Kidney epithelial cell (primary cell): ENCODE data around the gene DTNB. TPM values are rescaled to one million over a fixed set of nuclear protein-coding genes. Genes with fewer than 3 reads are reported as not detected.
A peak's percentile ranks its signal among the peaks of the same experiment; 100 is the strongest.

ENCODE experiments used
- DNase-seq: peaks from one replicate; pipeline ENCODE4 v3.0.0-alpha.2; 2010; ENCODE audit warnings: low read depth
- H3K27me3 ChIP-seq: 2 replicates; pipeline ENCODE4 v1.6.0; 2011; ENCODE audit warnings: low read length; ENCODE audit not compliant: control insufficient read depth, insufficient read depth
- H3K36me3 ChIP-seq: 2 replicates; pipeline ENCODE4 v1.5.1; 2011; ENCODE audit warnings: low read length; ENCODE audit not compliant: control insufficient read depth, insufficient read depth
- H3K4me3 ChIP-seq: 2 replicates; pipeline ENCODE4 v1.5.1; 2011; ENCODE audit warnings: low read depth, mild to moderate bottlenecking, control low read depth, low read length
- CTCF ChIP-seq: IDR thresholded peaks from 2 replicates; pipeline ENCODE4 v1.5.1; 2011; ENCODE audit warnings: mild to moderate bottlenecking, moderate library complexity, low read length, control low read depth, inconsistent platforms; ENCODE audit not compliant: insufficient read depth, poor library complexity, severe bottlenecking
- total RNA-seq: library from RNA; depleted of rRNA; stranded (reverse); fragments of >200 nt; gene quantifications from 2 replicates; pipeline ENCODE4 v1.2.3, GENCODE V29; 2015

Gene DTNB
- total RNA-seq, 1 donor from 2014 or later: 16.9 TPM

- Histone ChIP-seq H3K36me3 (no peaks in the 10 kb centered on the region), H3K4me3 (no peak overlapping the region), H3K27me3 (no peaks in the 10 kb centered on the region)
- TF ChIP-seq CTCF: no peak
- no peak for DNase-seq
These were observed 309.6 kb downstream of the DTNB start for GRCh38 chr2:25363733-25364132.

DNA sequence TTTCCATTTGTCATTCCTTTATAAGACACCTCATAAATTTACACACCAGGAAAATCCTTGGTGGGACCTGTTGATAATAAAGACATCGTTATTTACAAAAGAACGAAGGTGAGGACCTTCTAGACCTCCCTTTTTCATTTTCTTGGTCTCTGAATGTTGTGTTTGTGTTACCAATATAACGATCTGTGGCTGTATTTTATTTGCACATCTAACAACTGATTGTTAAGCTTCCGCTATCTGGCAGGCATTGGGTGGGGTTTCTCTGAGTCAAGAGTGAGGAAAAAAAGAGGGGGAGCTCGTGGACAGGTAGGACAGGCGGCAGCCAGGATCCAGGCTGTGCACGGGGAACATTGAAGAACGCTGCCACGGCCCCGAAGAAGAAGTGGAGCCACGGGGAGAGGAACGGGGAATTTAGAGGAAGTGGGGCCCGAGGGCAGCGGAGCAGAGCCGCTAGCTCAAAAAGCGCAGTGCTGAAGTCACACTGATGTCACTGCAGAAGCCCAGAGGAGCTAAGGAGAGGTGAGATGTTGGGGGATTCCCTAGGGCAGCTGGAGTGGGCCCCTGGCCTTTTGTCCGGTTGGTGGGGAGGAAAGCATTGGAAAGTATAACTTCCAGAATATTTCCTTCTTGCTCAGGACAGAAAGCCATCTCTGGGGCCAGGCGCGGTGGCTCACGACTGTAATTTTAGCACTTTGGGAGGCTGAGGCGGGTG is 310.8 kb downstream of the DTNB start:
- Histone ChIP-seq H3K4me3 (no peak overlapping the region), H3K27me3 (no peaks in the 10 kb centered on the region), H3K36me3 (no peaks in the 10 kb centered on the region)
- no peak for TF ChIP-seq CTCF
- no peak for DNase-seq

- DNase-seq: no peak
- Histone ChIP-seq H3K27me3 (no peaks in the 10 kb centered on the region), H3K36me3 (no peaks in the 10 kb centered on the region), H3K4me3 (no peak overlapping the region)
- peak; percentile 96 for TF ChIP-seq CTCF
These were observed 311.3 kb downstream of the DTNB start for GRCh38 chr2:25362049-25362433.

- no peak overlapping the region for H3K4me3 ChIP-seq
- no peaks in the 10 kb centered on the region for H3K36me3 ChIP-seq
- no peak for TF ChIP-seq CTCF
- no peaks in the 10 kb centered on the region for H3K27me3 ChIP-seq
- DNase-seq: no peak
These were observed 311.9 kb downstream of the DTNB start for GRCh38 chr2:25361261-25362048.

DNA sequence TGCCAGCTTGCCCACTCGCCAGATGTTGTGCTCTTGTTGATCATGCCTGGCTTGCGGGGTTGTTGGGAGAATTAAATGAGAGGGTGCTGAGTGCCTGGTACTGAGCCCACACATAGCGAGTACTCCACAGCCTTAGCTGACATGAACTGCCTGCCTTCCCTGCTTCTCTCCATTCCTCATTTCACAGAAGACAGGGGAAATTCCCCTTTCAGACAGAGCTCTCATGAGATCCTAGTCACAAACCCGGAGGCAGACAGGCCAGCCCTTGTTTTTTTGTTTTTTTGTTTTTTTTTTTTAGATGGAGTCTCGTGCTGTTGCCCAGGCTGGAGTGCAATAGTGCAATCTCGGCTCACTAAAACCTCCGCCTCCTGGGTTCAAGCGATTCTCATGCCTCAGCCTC is 314.5 kb downstream of the DTNB start:
- TF ChIP-seq CTCF: no peak
- DNase-seq: no peak
- no peak overlapping the region for H3K4me3 ChIP-seq

GRCh38 chr2:25358249-25358815 is 315.0 kb downstream of the DTNB start:
- Histone ChIP-seq H3K36me3 (no peaks in the 10 kb centered on the region), H3K27me3 (no peaks in the 10 kb centered on the region), H3K4me3 (no peak overlapping the region)
- no peak for DNase-seq
- no peak for TF ChIP-seq CTCF

More for the DNA sequence above, 314.5 kb downstream of the DTNB start:
- Histone ChIP-seq H3K27me3 (no peaks in the 10 kb centered on the region), H3K36me3 (no peaks in the 10 kb centered on the region)
